ENCODE measurements around the gene HMGCS2. TPM values are rescaled to one million over a fixed set of nuclear protein-coding genes. Genes with fewer than 3 reads are reported as not detected.
"Not testable (repeated sequence)": the region's sequence is repeated elsewhere in the genome, so short reads cannot be mapped to it uniquely, and the experiment has no call there.

Gene HMGCS2
- total RNA-seq, 4 donors from 2014 or later: 10.9 to 1,165 (median 71.0) TPM

GRCh38 chr1:119713749-119714456 lies 54.8 kb downstream of the HMGCS2 start:
- Histone ChIP-seq H3K4me1 (peaks cover 0 to 13% (median 2%) of the 10 kb centered on the region in 4 donors), H3K9me3 (no peaks in the 10 kb centered on the region), H3K27me3 (no peaks in the 10 kb centered on the region), H3K27ac (no peak overlapping the region), H3K36me3 (no peaks in the 10 kb centered on the region), H3K4me3 (no peak overlapping the region)
- TF ChIP-seq POLR2A (IDR thresholded peaks at IDR 0.05) (no peak), CTCF (IDR thresholded peaks at IDR 0.05) (no peak)
- DNase-seq: no peak

GRCh38 chr1:119713039-119713748 lies 55.5 kb downstream of the HMGCS2 start:
- no peak for DNase-seq
- no peaks in the 10 kb centered on the region for H3K9me3 ChIP-seq
- H3K4me1 ChIP-seq: peaks cover 0 to 13% (median 2%) of the 10 kb centered on the region in 4 donors
- TF ChIP-seq CTCF (IDR thresholded peaks at IDR 0.05): no peak
- no peak for TF ChIP-seq POLR2A (IDR thresholded peaks at IDR 0.05)
- H3K27ac ChIP-seq: peak overlapping the region in 3 of 4 donors; percentile 38 to 76 (median 60)
- no peaks in the 10 kb centered on the region for H3K27me3 ChIP-seq
- no peaks in the 10 kb centered on the region for H3K36me3 ChIP-seq
- peak overlapping the region in 2 of 4 donors; percentile 54 to 66 for H3K4me3 ChIP-seq

GRCh38 chr1:119712342-119713038 lies 56.2 kb downstream of the HMGCS2 start:
- H3K27ac ChIP-seq: peak overlapping the region in 3 of 4 donors; percentile 38 to 76 (median 60)
- peak in 2 of 3 donors; percentile 56 for DNase-seq
- no peaks in the 10 kb centered on the region for H3K9me3 ChIP-seq
- peak overlapping the region; percentile 38 to 66 (median 52) for H3K4me3 ChIP-seq
- H3K4me1 ChIP-seq: peaks cover 0 to 13% (median 2%) of the 10 kb centered on the region in 4 donors
- H3K27me3 ChIP-seq: no peaks in the 10 kb centered on the region
- no peaks in the 10 kb centered on the region for H3K36me3 ChIP-seq
- TF ChIP-seq POLR2A (IDR thresholded peaks at IDR 0.05): no peak
- no peak for TF ChIP-seq CTCF (IDR thresholded peaks at IDR 0.05)

GRCh38 chr1:119711804-119712341 lies 56.8 kb downstream of the HMGCS2 start, which contains the start of gene PHGDH:
Gene PHGDH, plus strand, starts transcription at chr1:119711934. Its CDS starts 89 bp downstream, at chr1:119712023.
- H3K36me3 ChIP-seq: no peaks in the 10 kb centered on the region
- no peaks in the 10 kb centered on the region for H3K9me3 ChIP-seq
- no peak for TF ChIP-seq CTCF (IDR thresholded peaks at IDR 0.05)
- no peak for TF ChIP-seq POLR2A (IDR thresholded peaks at IDR 0.05)
- peak within 1 kb of the TSS; percentile 38 to 66 (median 52) for H3K4me3 ChIP-seq
- H3K4me1 ChIP-seq: peaks cover 0 to 13% (median 2%) of the 10 kb centered on the region in 4 donors
- DNase-seq: peak; percentile 20 to 67 (median 59)
- H3K27ac ChIP-seq: peak within 1 kb of the TSS in 3 of 4 donors; percentile 38 to 76 (median 60)
- H3K27me3 ChIP-seq: no peaks in the 10 kb centered on the region

- H3K36me3 ChIP-seq, DNase-seq, H3K9me3 ChIP-seq, H3K27me3 ChIP-seq: not testable (repeated sequence)
- Histone ChIP-seq H3K4me3 (peak overlapping the region; percentile 38 to 66 (median 52)), H3K4me1 (peaks cover 0 to 13% (median 2%) of the 10 kb centered on the region in 4 donors), H3K27ac (peak overlapping the region in 1 of 4 donors; percentile 60)
These were observed 57.3 kb downstream of the HMGCS2 start for GRCh38 chr1:119711356-119711803.

GRCh38 chr1:119706599-119706998 lies 62.1 kb downstream of the HMGCS2 start:
- H3K36me3 ChIP-seq, DNase-seq, H3K4me1 ChIP-seq, H3K27ac ChIP-seq, H3K27me3 ChIP-seq, H3K9me3 ChIP-seq, H3K4me3 ChIP-seq: not testable (repeated sequence)
